Fibroblast of lung (primary cell): ENCODE results near the gene MGAT5. TPM values are rescaled to one million over a fixed set of nuclear protein-coding genes. Genes with fewer than 3 reads are reported as not detected.

Experiments
- DNase-seq, 2 donors: peaks; one replicate each; pipeline versions ENCODE4 v3.0.0 to v3.0.0-alpha.2; 2010; ENCODE audit warnings: low read depth in 2 of 2
- H2AFZ ChIP-seq: 2 replicates; pipeline ENCODE4 v1.5.1; 2012; ENCODE audit warnings: low read length, control low read depth, inconsistent platforms
- H3K27ac ChIP-seq: 2 replicates; pipeline ENCODE4 v1.5.1; 2011; ENCODE audit warnings: low read length, control low read depth; ENCODE audit not compliant: insufficient read depth
- H3K27me3 ChIP-seq: 2 replicates; pipeline ENCODE4 v1.5.1; 2011; ENCODE audit warnings: mild to moderate bottlenecking, low read length; ENCODE audit not compliant: control insufficient read depth, insufficient read depth
- H3K36me3 ChIP-seq: 2 replicates; pipeline ENCODE4 v1.5.1; 2011; ENCODE audit warnings: low read length; ENCODE audit not compliant: control insufficient read depth, insufficient read depth
- H3K4me1 ChIP-seq: 2 replicates; pipeline ENCODE4 v1.5.1; 2011; ENCODE audit warnings: low read length; ENCODE audit not compliant: control insufficient read depth, insufficient read depth; ENCODE audit errors: extremely low read depth
- H3K4me2 ChIP-seq: 2 replicates; pipeline ENCODE4 v1.5.1; 2011; ENCODE audit warnings: low read length, control low read depth; ENCODE audit not compliant: insufficient read depth; ENCODE audit errors: extremely low read depth
- H3K4me3 ChIP-seq, 4 experiments: fragments of 200-600 bp in 1 of 4; sonication (generic) in 1 of 4; replicated peaks in 1 of 4; 2 replicates each; pipeline ENCODE4 v1.5.1; 2011 to 2016; ENCODE audit warnings: low read length in 4 of 4, low read depth in 3 of 4, mild to moderate bottlenecking in 3 of 4, control low read depth in 2 of 4, inconsistent platforms in 1 of 4, mixed read lengths in 1 of 4; ENCODE audit not compliant: insufficient read depth in 1 of 4; ENCODE audit errors: control extremely low read depth in 1 of 4
- H3K79me2 ChIP-seq: 2 replicates; pipeline ENCODE4 v1.5.1; 2012; ENCODE audit warnings: mild to moderate bottlenecking, low read length, inconsistent platforms; ENCODE audit not compliant: control insufficient read depth, insufficient read depth
- H3K9ac ChIP-seq: 2 replicates; pipeline ENCODE4 v1.5.1; 2011; ENCODE audit warnings: mild to moderate bottlenecking, low read length, control low read depth; ENCODE audit not compliant: insufficient read depth
- H3K9me3 ChIP-seq: 2 replicates; pipeline ENCODE4 v1.5.1; 2012; ENCODE audit warnings: low read depth, low read length; ENCODE audit not compliant: control insufficient read depth, insufficient read depth
- H4K20me1 ChIP-seq: 2 replicates; pipeline ENCODE4 v1.5.1; 2011; ENCODE audit warnings: low read length; ENCODE audit not compliant: control insufficient read depth, insufficient read depth; ENCODE audit errors: extremely low read depth
- CTCF ChIP-seq, 2 donors: IDR thresholded peaks in 1 of 2; conservative IDR thresholded peaks in 1 of 2; 1 replicate in 1 of 2; 2 replicates in 1 of 2; pipeline ENCODE4 v1.5.1; 2011 to 2012; ENCODE audit warnings: low read length in 2 of 2, control low read depth in 1 of 2, inconsistent platforms in 1 of 2, low read depth in 1 of 2, mild to moderate bottlenecking in 1 of 2
- EZH2 ChIP-seq: IDR thresholded peaks from 2 replicates; pipeline ENCODE4 v1.5.1; 2012; ENCODE audit warnings: low read length, control low read depth, mild to moderate bottlenecking; ENCODE audit errors: missing control alignments
- polyA plus RNA-seq, 2 donors: library from polyadenylated mRNA; depleted of rRNA in 1 of 2; stranded (reverse) in 1 of 2; unstranded in 1 of 2; fragments of >200 nt; gene quantifications; 2 replicates each; pipeline ENCODE4 v1.2.1, GENCODE V29; 2011 to 2012; ENCODE audit warnings: missing spikeins in 1 of 2
- total RNA-seq: library from RNA; depleted of rRNA; stranded (reverse); fragments of >200 nt; gene quantifications from 2 replicates; pipeline ENCODE4 v1.2.1, GENCODE V29; 2014

Gene MGAT5
- total and polyA plus RNA-seq, 2 donors (not counting 1 experiment from before 2014, with no cell fraction given): 270 to 301 TPM

- no peak for DNase-seq
- Histone ChIP-seq H3K4me3 (no peak overlapping the region), H3K27me3 (no peaks in the 10 kb centered on the region), H3K4me2 (no peak overlapping the region), H3K27ac (no peak overlapping the region), H4K20me1 (no peaks in the 10 kb centered on the region), H2AFZ (no peak overlapping the region), H3K79me2 (no peaks in the 10 kb centered on the region), H3K4me1 (peaks cover 26% of the 10 kb centered on the region), H3K9ac (no peak overlapping the region), H3K9me3 (no peaks in the 10 kb centered on the region), H3K36me3 (no peaks in the 10 kb centered on the region)
- TF ChIP-seq EZH2 (no peak), CTCF (conservative IDR thresholded peaks at IDR 0.05 in 1 of 2, IDR thresholded peaks at IDR 0.05 in 1 of 2; ENCODE audit: low read depth in 1 of 2, low read length in 2 of 2) (no peak)
Observed at GRCh38 chr2:134416018-134416417, 162.1 kb downstream of the MGAT5 start.

DNA sequence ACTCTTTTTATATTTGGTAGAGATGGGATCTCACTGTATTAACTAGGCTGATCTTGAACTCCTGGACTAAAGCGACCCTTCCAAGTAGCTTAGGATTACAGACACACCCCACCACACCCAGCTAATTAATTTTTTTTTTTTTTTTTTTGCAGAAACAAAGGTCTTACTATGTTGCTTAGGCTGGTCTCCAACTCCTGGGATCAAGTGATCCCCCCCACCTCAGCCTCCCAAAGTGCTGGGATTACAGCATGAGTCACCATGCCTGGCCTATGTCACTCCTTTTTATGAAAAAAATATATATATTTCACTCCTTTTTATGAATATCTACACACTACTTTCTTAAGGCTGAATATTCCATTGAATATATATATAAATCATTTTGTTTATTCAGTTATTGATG is 162.8 kb downstream of the MGAT5 start:
- H3K9ac ChIP-seq: no peak overlapping the region
- H3K4me1 ChIP-seq: peaks cover 20% of the 10 kb centered on the region
- DNase-seq: no peak
- no peaks in the 10 kb centered on the region for H3K27me3 ChIP-seq
- no peaks in the 10 kb centered on the region for H3K36me3 ChIP-seq
- no peaks in the 10 kb centered on the region for H3K9me3 ChIP-seq
- no peaks in the 10 kb centered on the region for H4K20me1 ChIP-seq
- no peak overlapping the region for H2AFZ ChIP-seq
- no peak overlapping the region for H3K4me3 ChIP-seq
- H3K4me2 ChIP-seq: no peak overlapping the region
- H3K79me2 ChIP-seq: no peaks in the 10 kb centered on the region
- no peak overlapping the region for H3K27ac ChIP-seq
- TF ChIP-seq CTCF (conservative IDR thresholded peaks at IDR 0.05 in 1 of 2, IDR thresholded peaks at IDR 0.05 in 1 of 2; ENCODE audit: low read depth in 1 of 2, low read length in 2 of 2) (no peak), EZH2 (no peak)

DNA sequence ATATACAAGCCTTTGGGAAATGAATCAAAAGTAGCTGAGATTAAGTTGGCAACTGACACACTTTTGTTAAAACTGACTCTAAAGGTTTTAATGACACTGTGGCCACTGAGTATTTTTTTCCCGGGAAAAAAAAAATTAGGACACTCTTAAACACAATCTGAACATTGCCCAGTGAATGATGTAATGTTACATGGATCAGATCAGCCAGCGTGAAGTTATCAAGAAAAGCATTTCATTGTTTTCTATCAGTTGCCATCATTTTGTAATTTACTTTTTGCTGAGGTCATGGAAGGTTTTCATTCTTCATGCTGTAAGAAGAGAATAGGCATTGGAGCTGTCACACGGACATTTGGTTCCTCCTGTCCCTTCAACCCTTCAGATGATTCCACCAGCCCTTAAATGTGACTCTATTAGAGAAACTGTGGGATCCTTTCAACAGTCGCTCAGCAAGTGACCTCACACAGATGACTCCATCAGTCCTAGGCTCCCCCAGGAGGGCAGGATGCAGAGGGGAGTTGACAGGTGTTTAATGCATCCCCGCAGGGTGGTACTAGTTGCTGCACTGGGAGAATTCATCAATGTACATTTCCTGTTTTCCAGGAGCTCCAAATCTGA is 164.2 kb downstream of the MGAT5 start:
- peaks cover 7% of the 10 kb centered on the region for H3K4me1 ChIP-seq
- no peaks in the 10 kb centered on the region for H3K9me3 ChIP-seq
- no peak for DNase-seq
- no peak overlapping the region for H2AFZ ChIP-seq
- TF ChIP-seq CTCF (conservative IDR thresholded peaks at IDR 0.05 in 1 of 2, IDR thresholded peaks at IDR 0.05 in 1 of 2; ENCODE audit: low read depth in 1 of 2, low read length in 2 of 2): no peak
- no peak for TF ChIP-seq EZH2
- H3K27me3 ChIP-seq: no peaks in the 10 kb centered on the region
- H3K27ac ChIP-seq: no peak overlapping the region
- no peak overlapping the region for H3K9ac ChIP-seq
- no peaks in the 10 kb centered on the region for H3K36me3 ChIP-seq
- H4K20me1 ChIP-seq: no peaks in the 10 kb centered on the region
- H3K79me2 ChIP-seq: no peaks in the 10 kb centered on the region
- H3K4me2 ChIP-seq: no peak overlapping the region
- no peak overlapping the region for H3K4me3 ChIP-seq
